Measurements from ENCODE around the gene CBY3. TPM values are rescaled to one million over a fixed set of nuclear protein-coding genes. Genes with fewer than 3 reads are reported as not detected.
A peak's percentile ranks its signal among the peaks of the same experiment; 100 is the strongest.

CBY3 gene
- total and polyA plus RNA-seq, 2 of the 13 experiments (the other 11 are each of a cell fraction or from before 2014, with no cell fraction given) = not detected

GRCh38 chr5:179678223-179679013, 2.4 kb downstream of the CBY3 start (continued):
- TF ChIP-seq ZBTB2 (CRISPR knock-in tag; IDR thresholded peaks at IDR 0.05; ENCODE audit: low read depth) (peak; percentile 82), ZNF784 (CRISPR knock-in tag; IDR thresholded peaks at IDR 0.05; ENCODE audit: borderline replicate concordance) (no peak), TFE3 (CRISPR knock-in tag; IDR thresholded peaks at IDR 0.05) (no peak), ZNF691 (CRISPR knock-in tag; IDR thresholded peaks at IDR 0.05; ENCODE audit: borderline replicate concordance, low read depth) (peak; percentile 93; the same call in 1 of the 2 replicates), FOXA3 (CRISPR knock-in tag; IDR thresholded peaks at IDR 0.05) (0 out of 2 replicates have a peak, but pooled peaks have one; percentile 53), ZNF468 (CRISPR knock-in tag; IDR thresholded peaks at IDR 0.05) (peak; percentile 80; the same call in 1 of the 2 replicates), DPF2 (CRISPR knock-in tag; IDR thresholded peaks at IDR 0.05; ENCODE audit: borderline replicate concordance, low read depth) (peak; percentile 24; the same call in 1 of the 2 replicates), ZNF770 (CRISPR knock-in tag; IDR thresholded peaks at IDR 0.05) (no peak; the same call in 1 of the 2 replicates), SETDB1 (CRISPR knock-in tag; IDR thresholded peaks at IDR 0.05; ENCODE audit: borderline replicate concordance) (no peak), ZNF343 (CRISPR knock-in tag; IDR thresholded peaks at IDR 0.05) (peak; percentile 97), NFKBIZ (CRISPR knock-in tag; IDR thresholded peaks at IDR 0.05) (0 out of 2 replicates have a peak, but pooled peaks have one; percentile 62), BCL6 (CRISPR knock-in tag; IDR thresholded peaks at IDR 0.05) (peak; percentile 11; the same call in 1 of the 2 replicates), ZNF878 (CRISPR knock-in tag; IDR thresholded peaks at IDR 0.05) (no peak; the same call in 1 of the 2 replicates), ZNF564 (CRISPR knock-in tag; IDR thresholded peaks at IDR 0.05) (peak; percentile 92), ZNF18 (CRISPR knock-in tag; IDR thresholded peaks at IDR 0.05; ENCODE audit: insufficient replicate concordance) (peak; percentile 75), SRSF4 (IDR thresholded peaks at IDR 0.05; ENCODE audit: low read depth, low read length, poor library complexity, severe bottlenecking) (no peak), FOXK1 (CRISPR knock-in tag; IDR thresholded peaks at IDR 0.05; ENCODE audit: borderline replicate concordance, low read depth) (no peak; the same call in 1 of the 2 replicates), ZSCAN20 (CRISPR knock-in tag; IDR thresholded peaks at IDR 0.05; ENCODE audit: borderline replicate concordance) (peak; percentile 53; the same call in 1 of the 2 replicates), NKX3-1 (CRISPR knock-in tag; IDR thresholded peaks at IDR 0.05) (peak; percentile 50; the same call in 1 of the 2 replicates)

Measured in HepG2 (cell line).